ENCODE measurements around the gene C1GALT1. TPM values are rescaled to one million over a fixed set of nuclear protein-coding genes. Genes with fewer than 3 reads are reported as not detected.
"Not testable (repeated sequence)": the region's sequence is repeated elsewhere in the genome, so short reads cannot be mapped to it uniquely, and the experiment has no call there.

The C1GALT1 gene
- 30.3 and 31.1 TPM in 2 replicates for total RNA-seq

DNA sequence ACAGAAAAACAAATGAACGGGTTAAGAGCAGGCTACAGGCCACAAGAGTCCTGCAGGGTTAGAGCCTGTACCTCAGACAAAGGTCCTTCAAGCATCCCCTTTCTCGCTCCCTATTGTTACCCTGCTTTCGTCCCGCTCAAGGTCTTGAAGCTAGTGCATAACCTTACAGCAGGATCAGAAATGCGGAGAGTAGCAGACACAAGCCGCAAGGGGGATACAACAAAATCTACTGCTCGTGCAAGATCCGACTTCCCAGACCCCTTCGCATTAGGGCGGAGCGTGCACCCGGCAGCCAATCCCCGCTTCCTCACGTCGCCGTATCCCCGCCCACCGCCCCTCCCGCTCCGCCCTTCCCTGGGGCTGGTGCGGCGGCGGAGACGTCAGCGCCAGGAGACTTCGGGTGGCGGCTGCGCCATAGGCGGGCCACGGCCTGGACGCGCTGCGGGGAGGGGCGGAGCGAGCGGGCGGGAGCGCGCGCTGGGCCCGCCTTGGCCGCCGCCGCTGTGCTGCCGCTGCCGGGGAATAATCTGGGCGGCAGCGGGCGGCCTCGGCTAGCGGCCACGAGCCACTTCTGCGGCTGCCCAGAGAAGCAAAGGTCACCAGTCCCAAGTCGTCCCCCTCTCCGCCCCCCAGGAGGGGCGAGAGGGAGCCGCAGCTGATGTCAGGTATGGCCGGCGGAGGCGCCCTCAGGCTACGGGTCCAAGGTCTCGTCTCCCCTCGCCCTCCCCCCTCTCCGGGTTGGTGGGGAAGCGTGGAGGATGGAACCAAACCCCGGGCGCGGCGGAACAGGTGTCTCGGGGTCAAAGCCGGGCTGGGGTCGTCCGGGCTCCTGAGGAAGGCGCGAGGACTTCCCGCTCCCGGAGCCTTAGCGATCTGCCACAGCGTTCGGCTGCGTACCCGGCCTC lies at the start of gene C1GALT1:
Gene C1GALT1, plus strand, starts transcription at position 389 of the 905 bp plus-strand sequence. CDS start 51,776 bp downstream, outside the sequence.
- Histone ChIP-seq H3K4me3 (ENCODE audit: low read depth, low read length) (peak within 1 kb of the TSS; percentile 96), H3K27me3 (ENCODE audit: control insufficient read depth, insufficient read depth, low read length) (no peaks in the 10 kb centered on the region), H3K36me3 (ENCODE audit: control insufficient read depth, insufficient read depth, low read length) (no peaks in the 10 kb centered on the region)
- DNase-seq (ENCODE audit: low read depth): peak; percentile 92
- no peak for FAIRE-seq
- TF ChIP-seq, protein P1, sequence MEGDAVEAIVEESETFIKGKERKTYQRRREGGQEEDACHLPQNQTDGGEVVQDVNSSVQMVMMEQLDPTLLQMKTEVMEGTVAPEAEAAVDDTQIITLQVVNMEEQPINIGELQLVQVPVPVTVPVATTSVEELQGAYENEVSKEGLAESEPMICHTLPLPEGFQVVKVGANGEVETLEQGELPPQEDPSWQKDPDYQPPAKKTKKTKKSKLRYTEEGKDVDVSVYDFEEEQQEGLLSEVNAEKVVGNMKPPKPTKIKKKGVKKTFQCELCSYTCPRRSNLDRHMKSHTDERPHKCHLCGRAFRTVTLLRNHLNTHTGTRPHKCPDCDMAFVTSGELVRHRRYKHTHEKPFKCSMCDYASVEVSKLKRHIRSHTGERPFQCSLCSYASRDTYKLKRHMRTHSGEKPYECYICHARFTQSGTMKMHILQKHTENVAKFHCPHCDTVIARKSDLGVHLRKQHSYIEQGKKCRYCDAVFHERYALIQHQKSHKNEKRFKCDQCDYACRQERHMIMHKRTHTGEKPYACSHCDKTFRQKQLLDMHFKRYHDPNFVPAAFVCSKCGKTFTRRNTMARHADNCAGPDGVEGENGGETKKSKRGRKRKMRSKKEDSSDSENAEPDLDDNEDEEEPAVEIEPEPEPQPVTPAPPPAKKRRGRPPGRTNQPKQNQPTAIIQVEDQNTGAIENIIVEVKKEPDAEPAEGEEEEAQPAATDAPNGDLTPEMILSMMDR (IDR thresholded peaks at IDR 0.05; ENCODE audit: insufficient read depth, low read length, severe bottlenecking): peak; percentile 38

GRCh38 chr7:7134046-7134445 lies 48.3 kb upstream of the C1GALT1 start:
- FAIRE-seq (no peak), DNase-seq (ENCODE audit: low read depth) (no peak)
- no peaks in the 10 kb centered on the region for H3K36me3 ChIP-seq (ENCODE audit: control insufficient read depth, insufficient read depth, low read length)
- H3K27me3 ChIP-seq (ENCODE audit: control insufficient read depth, insufficient read depth, low read length): no peaks in the 10 kb centered on the region
- TF ChIP-seq, protein P1 (IDR thresholded peaks at IDR 0.05; ENCODE audit: insufficient read depth, low read length, severe bottlenecking): no peak
- no peak overlapping the region for H3K4me3 ChIP-seq (ENCODE audit: low read depth, low read length)

GRCh38 chr7:7135074-7135473 lies 47.3 kb upstream of the C1GALT1 start:
- FAIRE-seq (no peak), DNase-seq (ENCODE audit: low read depth) (no peak)
- Histone ChIP-seq H3K4me3 (ENCODE audit: low read depth, low read length) (no peak overlapping the region), H3K27me3 (ENCODE audit: control insufficient read depth, insufficient read depth, low read length) (no peaks in the 10 kb centered on the region), H3K36me3 (ENCODE audit: control insufficient read depth, insufficient read depth, low read length) (no peaks in the 10 kb centered on the region)
- TF ChIP-seq, protein P1 (IDR thresholded peaks at IDR 0.05; ENCODE audit: insufficient read depth, low read length, severe bottlenecking): no peak

DNA sequence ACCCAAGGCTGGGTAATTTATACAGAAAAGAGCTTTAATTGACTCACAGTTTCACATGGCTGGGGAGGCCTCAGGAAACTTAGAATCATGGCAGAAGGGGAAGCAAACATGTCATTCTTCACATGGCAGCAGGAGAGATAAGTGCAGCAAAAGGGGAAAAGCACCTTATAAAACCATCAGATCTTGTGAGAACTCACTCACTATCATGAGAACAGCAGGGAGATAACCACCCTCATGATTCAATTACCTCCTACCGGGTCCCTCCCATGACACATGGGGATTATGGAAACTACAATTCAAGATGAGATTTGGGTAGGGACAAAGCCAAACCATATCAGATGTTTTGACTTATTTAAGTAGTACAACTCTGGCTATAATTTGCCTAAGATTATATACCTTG lies 46.4 kb upstream of the C1GALT1 start:
- not testable (repeated sequence) for FAIRE-seq; H3K36me3 ChIP-seq (ENCODE audit: control insufficient read depth, insufficient read depth, low read length); DNase-seq (ENCODE audit: low read depth); H3K27me3 ChIP-seq (ENCODE audit: control insufficient read depth, insufficient read depth, low read length); H3K4me3 ChIP-seq (ENCODE audit: low read depth, low read length)

GRCh38 chr7:7136466-7137381 lies 45.6 kb upstream of the C1GALT1 start:
- H3K4me3 ChIP-seq (ENCODE audit: low read depth, low read length): no peak overlapping the region

More at GRCh38 chr7:7136466-7137381, 45.6 kb upstream of the C1GALT1 start:
- TF ChIP-seq, protein P1 (IDR thresholded peaks at IDR 0.05; ENCODE audit: insufficient read depth, low read length, severe bottlenecking): no peak
- H3K27me3 ChIP-seq (ENCODE audit: control insufficient read depth, insufficient read depth, low read length): no peaks in the 10 kb centered on the region
- FAIRE-seq (no peak), DNase-seq (ENCODE audit: low read depth) (no peak)
- H3K36me3 ChIP-seq (ENCODE audit: control insufficient read depth, insufficient read depth, low read length): no peaks in the 10 kb centered on the region
